Stimulated activated CD8-positive, alpha-beta memory T cell treated with anti-CD3 and anti-CD28 coated beads, Interleukin-15, amount 100 ng/mL, for 48 hours (primary cell): ENCODE data around the gene CDC37.

Source experiments
- DNase-seq, 2 donors: peaks; one replicate each; pipeline ENCODE4 v3.0.0-alpha.2; 2020; ENCODE audit warnings: low read depth in 2 of 2

Gene CDC37

GRCh38 chr19:10403137-10404021 is at the start of gene CDC37:
Gene CDC37 (minus strand): TSS chr19:10403542. CDS start chr19:10403479, 63 bp downstream.
- DNase-seq: peak; percentile 97 to 98

- DNase-seq: no peak
Observed at GRCh38 chr19:10450853-10451609, 47.7 kb upstream of the CDC37 start.

DNA sequence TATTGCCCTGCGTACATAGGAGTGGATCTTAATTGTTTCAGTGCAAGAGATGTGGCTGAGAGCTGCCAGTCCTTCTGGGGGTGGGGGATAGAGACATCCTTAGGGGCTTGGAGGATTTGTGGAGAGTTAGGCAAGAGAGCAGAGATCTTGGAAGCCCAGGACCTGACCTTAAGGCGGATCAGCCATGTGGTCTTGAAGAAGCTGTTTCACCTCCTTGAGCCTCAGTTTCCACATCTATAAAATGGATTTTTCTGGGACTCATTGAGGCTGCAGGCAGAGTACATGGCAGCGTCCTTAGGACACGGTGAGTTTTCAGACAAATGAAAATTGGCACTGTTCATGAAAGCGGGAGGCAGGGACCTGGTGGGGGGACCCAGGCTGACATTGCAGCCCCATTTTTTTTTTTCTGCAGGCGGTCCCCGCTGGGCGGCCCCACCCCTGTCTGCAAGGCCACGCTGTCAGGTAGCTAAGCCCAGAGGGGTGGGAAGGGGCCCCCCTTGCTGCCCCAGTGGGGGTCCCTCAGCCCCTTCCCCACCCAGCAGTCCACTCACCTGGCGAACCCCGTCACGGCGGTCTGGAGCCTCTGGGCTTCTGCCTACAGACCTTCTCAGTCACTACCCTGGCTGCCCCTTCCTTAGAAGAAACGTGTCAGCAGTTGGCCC is 47.0 kb upstream of the CDC37 start:
- no peak for DNase-seq

DNA sequence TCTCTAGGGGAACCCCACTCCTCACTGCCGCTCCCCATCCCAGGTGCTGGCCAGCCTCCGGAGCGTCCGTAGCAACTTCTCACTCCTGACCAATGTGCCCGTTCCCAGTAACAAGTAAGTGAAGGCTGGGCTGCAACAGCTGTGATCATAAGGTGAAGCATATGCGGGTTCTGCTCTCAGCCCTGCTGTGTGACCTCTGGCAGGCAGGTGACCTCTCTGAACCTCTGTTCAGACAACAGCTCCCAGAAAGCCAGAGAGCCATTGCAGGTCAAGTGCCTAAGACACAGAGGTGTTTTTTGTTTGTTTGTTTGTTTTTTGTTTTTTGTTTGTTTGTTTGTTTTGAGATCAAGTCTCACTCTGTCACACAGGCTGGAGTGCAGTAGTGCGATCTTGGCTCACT is 45.7 kb upstream of the CDC37 start:
- DNase-seq: no peak

DNA sequence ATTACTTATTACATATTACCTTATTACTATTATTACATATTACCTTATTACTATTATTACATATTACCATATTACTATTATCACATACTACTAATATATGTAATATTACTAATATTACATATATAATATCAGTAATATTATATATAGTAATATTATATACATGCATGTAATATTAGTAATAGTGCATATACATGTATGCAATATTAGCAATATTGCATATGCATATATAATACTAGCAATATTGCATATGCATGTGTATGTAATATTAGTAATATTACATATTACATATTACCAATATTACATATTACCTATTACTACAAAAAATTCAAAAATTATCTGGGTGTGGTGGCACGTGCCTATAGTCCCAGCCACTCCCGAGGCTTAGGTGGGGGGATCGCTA is 39.4 kb upstream of the CDC37 start:
- no peak for DNase-seq

- no peak for DNase-seq
Observed at GRCh38 chr19:10439588-10439987, 36.2 kb upstream of the CDC37 start.

DNA sequence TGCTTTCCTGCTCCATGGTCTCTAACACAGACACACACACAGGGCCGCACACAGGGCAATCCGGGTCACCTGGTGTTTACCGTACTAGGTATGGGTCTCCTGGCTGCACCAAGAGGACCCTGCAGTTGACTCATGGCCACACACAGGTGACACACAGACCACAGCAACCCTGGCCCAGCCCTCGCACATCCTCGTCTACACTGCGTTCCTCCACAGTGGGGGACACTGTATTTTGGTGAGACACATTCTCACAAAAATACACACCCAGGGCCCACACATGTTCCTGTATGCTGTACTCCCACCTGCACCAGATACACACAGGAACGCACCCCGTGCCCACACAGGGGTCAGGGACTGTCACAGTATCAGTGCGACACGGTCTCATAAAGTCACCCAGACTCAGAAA is 29.8 kb upstream of the CDC37 start:
- DNase-seq: no peak

DNA sequence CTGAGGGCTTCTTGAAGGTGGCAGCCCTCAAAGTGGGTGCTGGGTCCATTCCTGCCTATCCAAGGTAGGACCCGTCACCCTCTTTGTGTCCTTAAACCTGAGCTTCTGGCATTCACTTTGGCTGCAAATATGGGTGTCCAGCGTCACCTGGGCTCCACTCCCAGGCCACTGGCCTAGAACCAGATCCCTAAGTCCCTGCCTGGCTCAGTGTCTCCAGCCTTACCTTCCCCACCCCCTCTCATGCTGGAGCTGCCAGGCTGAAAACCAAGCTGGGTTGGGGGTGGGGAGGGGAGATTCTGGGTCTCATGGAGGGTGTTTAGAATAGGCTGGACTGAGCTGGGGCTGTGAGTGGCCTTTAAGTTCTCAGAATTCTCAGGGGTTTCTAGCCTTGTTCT is 29.4 kb upstream of the CDC37 start:
- no peak for DNase-seq

DNA sequence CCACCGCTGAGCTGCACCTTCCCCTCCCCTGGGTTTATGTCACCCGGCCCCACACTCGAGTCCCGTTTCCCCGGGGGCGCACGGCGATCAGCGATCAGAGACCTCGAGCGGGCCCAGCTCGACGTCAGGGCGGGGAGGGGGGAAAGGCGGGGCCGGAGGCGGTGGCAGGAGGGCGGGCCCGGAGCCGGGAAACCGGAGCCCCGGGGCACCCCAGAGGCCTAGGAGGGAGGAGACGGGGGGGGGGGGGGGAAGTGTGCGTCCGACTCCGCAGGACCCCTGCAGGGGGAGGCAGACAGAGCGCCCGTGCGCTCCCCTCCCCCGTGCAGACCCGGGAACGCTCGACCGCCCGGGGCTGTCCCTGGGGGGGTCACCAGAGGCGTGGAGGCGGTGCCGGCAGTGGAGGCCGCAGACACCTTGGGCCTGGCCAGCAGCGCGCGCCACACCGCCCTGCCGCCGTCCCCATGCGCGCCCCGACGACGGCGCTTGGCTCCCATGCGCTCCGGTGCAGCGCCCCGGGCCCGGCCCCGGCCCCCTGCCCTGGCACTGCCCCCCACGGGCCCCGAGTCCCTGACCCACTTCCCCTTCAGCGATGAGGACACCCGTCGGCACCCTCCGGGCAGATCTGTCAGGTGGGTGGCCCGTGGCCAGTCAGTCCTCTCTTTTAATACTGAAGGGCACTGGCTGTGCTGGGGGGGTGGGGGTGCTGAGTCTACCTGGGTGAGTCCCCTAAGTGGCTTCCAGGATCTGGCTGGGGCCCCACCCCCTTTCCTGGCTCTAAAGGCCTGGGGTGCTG is 28.8 kb upstream of the CDC37 start:
- no peak for DNase-seq

DNA sequence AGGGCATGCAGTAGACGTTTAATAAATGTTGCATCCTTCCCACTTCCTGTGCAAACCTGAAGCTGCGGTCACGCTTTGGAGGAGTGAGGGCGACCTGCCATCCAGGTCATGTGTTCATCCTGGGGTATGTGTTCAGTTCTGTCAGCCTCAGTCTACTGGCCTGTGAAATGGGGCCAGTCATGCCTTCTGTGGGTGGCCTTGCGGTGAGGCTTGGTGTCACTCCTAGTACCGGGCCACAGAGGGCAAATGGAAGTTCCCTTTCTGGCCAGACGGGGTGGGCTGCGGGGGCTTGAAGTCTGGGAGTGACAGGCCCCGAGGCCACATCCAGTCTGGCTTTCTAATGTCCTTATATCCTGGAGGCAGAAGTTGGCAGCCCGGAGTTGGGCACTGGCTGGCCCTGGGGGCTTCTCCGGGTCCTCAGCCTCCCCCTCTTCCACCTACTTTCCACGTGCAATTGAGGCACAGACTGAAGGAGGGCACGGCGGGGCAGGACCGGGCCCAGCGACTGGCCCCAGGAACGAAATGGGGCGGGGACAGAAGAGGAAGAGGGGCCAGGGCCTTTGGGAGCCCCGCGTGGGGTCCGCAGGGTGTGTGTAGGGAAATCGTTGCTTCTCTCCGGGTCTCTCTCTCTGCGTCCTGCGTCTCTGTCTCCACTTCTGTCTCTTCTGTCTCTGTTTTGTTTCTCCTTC is 28.1 kb upstream of the CDC37 start:
- no peak for DNase-seq

DNA sequence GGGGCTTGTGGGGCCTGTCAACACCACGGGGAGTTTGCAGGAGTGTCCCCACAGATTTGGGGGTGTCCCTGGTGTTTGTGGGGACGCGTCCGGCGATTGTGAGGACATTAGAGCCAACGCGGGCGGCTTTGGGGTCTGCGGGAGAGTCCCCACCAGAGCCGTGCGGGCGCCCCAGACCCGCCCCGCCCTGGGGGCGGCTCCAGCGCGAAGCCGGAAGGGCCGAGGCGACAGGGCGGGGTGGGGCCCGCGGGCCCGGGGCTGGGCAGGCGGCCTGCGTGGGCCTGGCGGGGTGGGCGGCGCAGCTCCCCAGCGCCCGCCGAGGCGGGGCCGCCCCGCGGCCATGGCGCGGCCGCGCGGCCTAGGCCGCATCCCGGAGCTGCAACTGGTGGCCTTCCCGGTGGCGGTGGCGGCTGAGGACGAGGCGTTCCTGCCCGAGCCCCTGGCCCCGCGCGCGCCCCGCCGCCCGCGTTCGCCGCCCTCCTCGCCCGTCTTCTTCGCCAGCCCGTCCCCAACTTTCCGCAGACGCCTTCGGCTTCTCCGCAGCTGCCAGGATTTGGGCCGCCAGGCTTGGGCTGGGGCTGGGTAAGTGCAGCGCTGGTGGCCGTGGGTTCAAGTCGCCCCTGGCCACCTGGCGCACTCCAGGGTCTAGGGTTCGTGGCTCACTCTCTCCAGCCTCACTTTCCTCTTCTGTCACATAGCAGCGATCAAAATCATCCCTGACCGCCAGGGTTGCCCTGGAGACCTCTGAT is 27.3 kb upstream of the CDC37 start:
- DNase-seq: no peak

DNA sequence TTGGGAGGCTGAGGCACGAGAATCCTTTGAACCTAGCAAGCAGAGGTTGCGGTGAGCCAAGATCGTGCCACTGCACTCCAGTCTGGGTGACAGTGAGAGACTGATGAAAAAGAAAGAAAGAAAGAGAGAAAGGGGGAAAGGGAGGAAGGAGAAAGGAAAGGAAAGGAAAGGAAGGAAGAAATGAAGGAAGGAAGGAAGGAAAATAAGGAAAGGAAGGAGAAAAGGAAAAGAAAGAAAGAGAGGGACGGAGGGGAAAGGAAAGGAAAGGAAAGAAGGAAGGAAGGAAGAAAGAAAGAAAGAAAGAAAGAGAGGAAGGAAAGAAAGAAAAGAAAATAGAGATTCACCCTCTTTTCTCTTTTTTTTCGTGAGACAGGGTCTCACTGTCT is 25.6 kb upstream of the CDC37 start:
- DNase-seq: no peak

DNA sequence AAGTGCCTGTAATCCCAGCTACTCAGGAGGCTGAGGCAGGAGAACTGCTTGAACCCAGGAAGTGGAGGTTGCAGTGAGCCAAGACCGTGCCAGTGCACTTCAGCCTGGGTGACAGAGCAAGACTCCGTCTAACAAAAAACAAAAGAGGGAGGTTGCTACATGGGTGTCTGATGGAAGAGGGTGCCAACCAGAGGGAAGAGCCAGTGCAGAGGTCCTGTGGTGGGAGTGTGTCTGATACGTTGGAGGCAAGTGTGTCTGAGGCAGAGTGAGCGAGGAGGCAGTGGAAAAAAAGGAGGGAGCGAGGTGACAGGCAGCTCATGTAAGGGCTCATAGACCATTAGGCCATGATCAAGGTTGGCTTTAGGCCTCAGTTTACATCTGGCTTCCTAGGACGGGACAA is 23.8 kb upstream of the CDC37 start:
- DNase-seq: no peak

GRCh38 chr19:10424011-10424637 is 20.8 kb upstream of the CDC37 start:
- DNase-seq: no peak

- no peak for DNase-seq
Observed at GRCh38 chr19:10422846-10423245, 19.5 kb upstream of the CDC37 start.

DNA sequence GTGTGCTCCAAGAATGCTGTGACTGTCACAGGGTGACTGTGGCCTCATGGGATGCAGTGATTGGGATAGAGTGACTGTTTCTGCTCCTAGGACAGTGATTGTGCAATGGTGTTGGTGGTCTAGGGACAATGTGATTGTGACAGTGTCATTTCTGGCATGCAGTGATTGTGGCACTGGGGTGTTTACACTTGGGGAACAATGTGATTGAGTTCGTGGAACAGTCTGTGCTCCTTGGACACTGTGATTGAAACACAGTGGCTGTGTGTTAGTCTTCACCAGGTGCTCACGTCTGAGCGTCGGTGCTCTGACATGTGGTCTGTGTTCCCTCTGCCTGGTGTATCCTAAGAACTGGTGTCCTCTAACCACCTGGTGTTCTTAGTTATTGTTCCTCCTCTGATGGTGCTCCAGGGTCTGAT is 18.7 kb upstream of the CDC37 start:
- DNase-seq: no peak

DNA sequence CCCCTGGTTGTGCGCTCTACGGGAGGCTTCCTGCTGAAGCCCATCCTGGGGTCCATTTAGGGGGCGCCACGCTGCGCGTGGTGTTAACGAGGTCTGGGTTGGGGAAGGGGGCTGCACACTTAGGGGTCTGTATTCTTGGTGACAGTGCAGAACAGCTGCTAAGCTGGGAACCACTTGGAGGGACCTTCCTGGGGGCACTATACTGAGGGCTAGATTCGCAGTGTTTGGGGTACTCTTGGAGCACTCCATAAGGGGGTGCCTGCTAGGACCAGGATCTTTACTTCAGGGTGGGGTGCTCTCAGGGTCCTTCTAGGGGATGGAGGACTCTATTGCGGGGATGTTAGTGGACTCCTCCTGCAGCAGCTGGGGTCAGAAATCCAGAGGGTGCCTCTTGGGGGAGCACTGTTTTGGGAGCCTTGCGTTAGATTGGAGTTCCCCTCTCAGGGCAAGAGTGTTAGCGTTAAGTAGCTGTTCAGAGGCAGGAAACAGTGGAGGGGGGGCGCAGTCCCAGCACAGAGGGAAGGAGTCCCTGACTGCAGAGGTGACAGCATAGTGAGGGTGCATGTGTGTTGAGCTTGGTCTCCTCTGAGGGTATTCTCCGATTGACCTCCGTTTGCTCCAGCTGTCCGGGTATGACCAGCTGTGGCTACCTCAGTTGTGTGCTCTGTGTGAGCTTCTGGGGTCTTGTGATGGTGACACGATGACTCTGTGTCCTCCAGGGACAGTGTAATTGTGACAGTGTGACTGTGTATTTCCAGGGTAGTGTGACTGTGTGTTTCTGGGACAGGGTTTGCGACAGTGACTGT is 18.1 kb upstream of the CDC37 start:
- DNase-seq: no peak

GRCh38 chr19:10420444-10421239 is 17.3 kb upstream of the CDC37 start, which contains the start of gene PDE4A:
Gene PDE4A (plus strand): TSS chr19:10420538. CDS start chr19:10420765, 227 bp downstream.
- peak in 1 of 2 donors; percentile 60 for DNase-seq
